HG03432 (cell line): ENCODE data around the gene NFIB.

Experiments
- ATAC-seq: cut with Tn5 transposase; IDR thresholded peaks from one replicate; pipeline ENCODE4 v1.9.1; 2021; ENCODE audit warnings: mild to moderate bottlenecking, moderate library complexity; ENCODE audit not compliant: unreplicated experiment

NFIB gene

DNA sequence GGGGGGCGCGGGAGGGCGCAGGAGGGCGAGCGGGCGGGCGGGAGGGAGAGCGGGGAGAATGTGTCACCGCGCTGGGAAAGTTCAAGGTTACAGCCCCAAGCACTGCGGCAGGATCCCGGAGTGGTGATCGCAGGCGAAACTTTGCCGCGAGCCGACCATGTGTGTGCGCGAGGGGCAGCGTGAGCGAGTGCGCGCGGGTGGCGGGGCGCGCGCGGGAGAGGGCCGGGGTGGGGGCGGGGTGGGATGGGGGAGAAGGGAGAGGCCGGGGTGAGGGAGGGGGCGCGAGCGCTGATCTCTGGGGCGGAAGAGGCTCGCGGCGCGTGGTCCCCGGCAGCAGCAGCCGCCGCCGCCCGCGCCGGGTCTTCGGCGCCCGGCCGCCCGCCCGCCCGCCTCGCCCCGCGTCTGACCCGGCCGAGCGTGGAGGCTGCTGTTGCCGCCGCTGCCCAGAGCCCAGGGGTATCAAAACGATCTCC is at the start of gene NFIB:
NFIB (minus strand) TSS at position 191 of the 473 bp plus-strand sequence. CDS start 630 bp downstream, outside the sequence.
- no peak for ATAC-seq

DNA sequence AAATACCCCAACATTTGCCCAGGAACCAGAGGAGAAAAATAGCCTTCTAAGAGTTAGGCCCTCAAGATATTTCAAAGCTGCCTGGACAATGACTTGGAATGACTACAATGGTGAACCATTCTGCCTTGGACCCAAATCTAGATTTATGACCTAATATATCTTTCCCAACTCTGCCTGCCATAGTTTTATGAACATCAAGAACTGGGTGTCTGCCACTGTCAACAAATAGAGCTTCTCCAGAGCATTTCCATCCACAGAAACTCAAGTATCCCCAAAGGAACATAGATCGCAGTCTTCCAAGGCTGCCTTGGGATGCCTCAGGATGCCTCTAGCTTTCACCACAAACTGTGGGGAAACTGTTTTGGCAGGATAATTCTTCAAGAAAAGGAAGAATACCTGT is 48.2 kb upstream of the NFIB start:
- no peak for ATAC-seq

DNA sequence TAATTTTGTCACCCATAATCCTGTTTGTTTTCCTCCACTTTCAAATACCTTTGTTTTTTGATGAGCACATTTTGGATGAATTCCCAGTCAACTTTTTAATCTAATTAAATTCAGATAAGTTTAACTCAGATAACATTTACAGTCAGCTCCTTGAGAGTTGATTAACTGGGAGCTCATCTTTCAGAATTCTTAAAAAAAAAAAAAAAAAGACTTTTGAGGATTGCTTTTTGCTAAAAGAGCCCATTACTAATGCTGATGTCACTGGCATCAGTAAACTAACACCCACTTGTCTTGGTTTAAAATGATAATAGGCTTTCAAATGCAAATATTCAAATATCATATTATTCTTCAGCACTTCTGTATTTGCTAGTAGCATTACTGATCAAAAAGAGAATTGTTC is 47.1 kb upstream of the NFIB start:
- ATAC-seq: no peak

DNA sequence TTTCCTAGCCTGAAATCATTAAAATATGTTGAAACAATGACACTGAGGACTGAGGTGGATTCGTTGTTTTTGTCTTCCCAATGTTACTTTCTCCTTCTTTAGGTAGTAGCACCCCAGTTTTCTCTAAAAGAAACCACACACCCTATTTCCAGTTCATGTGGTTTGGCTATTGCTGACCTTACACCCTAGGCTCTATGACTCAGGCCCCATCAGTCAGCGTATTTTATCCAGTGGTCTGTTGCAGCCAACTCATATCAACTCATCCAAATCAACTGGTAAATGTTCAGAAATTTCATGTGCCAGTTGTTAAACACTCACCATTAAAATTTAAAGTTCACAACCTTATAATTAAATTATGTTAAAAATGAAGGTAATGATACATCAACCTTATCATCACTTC is 44.6 kb upstream of the NFIB start:
- ATAC-seq: no peak

DNA sequence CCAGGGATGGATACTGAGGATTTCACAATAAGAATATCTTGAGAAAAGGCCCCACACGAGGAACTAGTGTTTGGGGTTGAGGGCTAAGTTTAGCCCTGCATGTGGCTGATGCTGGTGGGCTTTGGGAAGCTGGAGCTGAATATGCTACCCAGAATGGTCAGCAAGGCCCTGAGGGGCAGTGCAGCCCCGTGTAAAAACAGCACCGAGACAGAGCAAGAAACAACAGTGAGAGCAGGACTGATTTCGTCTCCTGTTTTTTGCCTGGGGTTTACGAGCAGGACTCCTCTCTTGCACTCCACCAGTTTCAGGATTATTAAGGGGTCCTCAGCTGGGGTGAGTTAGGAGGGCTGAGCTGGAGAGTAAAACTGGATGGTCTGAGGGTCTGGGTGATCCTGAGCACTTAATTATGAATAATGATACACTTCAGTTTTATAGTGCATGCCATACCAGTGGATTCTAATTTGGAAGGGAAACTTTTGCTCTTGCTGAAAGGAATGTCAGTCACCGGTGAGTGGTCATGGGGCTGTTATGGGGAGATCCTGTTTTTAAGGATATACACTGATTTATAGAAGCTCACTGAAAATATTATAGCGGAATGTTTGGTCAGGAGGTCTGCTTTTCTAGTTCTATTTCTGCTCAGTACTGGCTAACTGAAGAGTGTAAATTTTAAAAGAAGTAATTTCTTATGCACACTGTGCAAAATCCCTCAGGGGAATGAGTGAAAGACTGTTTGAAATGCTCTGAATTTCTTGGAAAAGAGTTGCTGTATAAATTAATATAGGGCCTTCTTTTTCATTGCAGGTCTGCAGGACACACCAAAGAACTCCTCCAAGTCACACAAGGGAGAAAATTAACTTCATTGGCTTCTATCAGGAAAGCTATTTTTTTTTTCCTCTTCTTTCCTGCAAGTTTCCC is 42.7 kb upstream of the NFIB start:
- ATAC-seq: no peak

DNA sequence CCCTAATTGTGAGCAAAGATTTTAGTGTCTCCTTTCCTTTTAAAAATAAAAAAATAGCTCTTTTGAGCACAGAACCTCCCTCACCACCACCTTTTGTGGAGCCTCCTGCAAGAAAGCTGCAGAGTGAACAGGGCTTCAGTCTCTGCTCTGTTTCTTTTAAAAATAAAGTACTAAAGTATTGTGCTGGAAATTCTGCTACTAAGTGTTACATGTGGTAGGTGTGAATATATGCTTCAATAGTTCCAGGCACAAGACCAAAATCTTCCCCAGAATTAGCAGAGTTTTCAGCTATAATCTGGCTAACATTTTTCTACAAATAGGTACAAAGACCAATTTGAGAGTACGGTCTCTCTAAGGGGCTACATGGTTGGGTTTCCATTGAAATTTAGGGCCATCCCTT is 40.3 kb upstream of the NFIB start:
- no peak for ATAC-seq

DNA sequence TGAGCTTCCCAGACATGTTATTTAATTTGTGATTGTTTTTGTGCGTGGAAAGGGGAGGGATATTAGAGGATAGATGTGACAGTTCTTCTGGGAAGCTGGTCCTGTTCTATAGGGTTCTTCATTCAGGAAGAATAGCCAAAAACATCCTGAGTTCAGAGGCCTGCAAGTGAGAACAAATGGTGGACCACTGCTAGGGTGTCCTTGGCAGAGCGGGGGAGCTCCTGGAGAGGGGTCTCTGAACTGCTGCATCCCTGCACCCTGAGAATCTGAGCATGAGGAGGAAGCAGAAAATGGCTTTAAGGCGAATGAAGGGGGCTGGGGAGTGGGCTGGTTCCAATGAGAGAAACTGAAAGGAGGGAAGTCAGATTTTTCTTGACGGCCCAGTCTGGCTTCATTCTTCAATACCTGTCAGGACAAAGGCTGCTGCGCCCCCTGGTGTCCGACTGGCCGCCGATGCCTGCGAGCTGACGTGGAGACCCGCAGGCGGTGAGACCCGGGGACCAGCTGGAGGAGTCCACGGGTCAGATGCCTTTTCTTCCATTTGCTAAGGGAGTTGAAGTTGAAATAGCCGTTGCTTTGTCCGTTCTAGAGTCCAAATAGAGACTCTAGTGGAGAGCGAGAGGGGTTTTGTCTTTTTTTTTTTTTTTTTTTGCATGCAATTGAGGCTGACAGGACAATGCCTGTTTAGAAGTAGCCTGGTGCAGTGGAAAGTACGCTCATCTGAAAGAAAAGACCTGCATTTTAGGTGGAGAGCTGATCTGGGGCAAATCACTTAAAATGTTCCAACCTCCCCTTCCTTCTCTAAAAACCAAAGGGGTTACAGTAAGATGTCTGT is 39.5 kb upstream of the NFIB start:
- peak; percentile 89 for ATAC-seq

DNA sequence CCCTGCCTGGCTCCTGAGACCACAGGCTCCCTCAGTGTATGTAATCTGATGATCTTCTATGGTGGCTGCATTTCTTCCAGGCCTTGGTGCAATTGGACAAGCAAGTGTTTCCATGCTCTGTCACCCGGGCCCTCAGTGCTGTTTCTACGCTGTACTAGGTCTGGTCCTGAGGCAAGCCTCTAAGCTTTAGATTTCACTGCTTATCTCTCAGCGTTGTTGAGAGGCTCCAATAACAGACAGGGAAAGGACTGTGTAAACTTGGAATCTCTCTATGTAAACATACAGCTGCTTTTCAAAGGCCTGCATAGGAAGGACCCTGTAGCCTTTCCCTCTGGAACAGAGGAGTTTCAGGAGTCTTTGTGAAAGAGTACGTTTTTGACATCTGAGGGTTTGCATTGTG is 38.6 kb upstream of the NFIB start:
- ATAC-seq: no peak

DNA sequence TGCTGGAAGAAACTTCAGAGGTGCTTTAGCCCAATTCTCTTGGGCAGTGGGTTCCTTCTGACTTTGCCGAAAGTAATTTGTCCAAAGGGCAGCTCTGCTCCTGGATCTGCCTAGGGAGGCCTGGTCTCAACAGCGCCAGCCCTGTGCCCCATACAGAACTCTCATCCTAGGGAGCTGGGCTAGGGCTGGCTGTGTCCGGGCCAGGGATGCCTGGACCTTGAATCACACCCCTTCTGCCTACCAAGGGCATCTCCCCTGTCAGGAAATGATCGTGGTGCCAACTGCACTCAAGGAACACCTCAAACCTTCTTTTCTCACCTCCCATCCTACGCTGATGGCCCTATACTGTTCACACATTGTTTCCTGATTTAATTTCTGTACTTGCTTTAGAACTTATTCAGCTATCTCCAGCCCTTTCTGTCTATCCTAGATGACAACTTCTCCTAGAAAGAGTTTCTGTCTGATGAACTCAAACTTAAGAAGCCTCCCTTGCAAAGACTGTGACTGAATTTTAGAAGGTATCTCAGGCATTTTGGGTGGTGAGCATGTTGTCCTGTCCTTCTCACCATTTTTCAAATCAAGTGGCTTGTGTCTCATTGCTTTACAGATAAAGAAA is 37.4 kb upstream of the NFIB start:
- no peak for ATAC-seq

DNA sequence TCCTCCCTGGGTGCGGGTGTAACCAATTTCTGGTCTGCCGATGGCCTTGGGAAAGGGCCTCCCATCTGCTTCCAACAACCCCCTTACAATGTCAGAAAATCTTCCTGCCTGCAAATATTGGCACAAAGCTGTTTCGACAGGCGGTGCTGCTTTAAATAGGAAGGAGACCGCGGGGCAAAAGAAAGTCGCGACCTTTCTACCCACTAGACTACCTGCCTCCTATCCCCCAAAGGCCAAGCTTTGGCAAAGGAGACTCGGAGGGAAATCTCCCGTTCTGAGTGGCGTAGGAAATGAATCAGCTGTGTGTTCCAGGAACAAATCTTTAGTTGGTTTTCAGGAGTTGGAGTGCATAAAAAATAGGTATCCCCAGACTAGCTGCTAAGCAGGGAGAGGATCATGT is 36.8 kb upstream of the NFIB start:
- ATAC-seq: no peak

DNA sequence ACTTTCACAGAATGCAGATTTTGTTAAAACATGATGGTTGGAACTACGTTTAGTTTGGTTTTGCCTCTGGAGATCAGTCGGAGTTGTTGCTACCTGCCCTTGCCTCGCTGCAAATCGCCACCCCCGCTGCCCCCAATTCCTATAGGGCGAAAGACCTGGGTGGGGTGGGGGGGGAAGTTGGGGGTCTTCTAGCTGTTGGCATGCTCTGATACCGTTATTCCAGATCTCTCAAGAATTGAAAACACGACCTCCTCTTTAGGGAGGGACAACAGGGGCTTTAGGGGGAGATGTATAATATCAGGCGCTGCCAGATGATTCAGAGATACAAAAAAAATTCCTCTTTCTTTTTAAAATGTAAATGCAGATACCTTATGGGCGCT is 36.4 kb upstream of the NFIB start:
- ATAC-seq: no peak

DNA sequence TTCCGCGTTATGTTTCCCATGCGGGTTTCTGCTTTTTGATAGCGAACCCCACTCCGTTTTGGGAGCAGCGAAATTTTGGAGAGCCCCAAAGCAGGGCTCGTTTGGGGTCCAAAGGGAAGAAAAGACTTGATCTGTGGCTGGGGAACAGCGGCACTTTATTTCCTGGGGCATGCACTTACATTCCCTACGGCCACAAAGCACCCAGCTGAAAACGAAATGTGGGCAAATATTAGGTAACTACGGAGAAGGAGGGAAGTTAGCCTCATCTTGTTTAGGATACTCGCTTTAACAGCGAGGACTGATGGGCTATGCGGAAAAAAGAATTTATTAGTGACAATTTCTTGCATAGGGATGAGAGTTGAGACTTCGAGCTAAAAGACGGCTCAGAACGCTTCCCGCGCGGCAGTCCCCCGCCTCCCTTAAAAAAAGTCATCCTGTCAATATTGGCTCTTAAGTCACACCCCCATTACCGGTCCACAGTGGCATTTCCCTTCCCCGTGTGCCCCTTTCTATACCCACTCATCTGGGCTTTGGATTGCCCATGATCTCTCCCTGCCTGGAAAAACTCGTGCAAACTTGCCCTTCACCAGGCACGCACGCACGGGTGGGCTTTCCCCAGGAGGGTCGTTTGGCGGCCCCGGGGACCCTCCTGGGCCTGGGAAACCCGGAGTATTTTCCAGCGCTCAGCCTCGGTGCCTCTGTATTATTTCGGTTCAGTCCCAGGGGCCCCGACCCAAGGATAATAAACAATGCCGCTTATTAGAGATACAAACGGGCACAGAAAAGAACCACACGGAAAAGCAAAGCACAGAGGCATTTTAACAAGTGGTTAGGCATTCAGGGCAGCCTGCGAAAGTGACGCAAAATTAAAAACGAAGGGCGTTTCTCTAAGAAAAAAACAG is 35.8 kb upstream of the NFIB start:
- no peak for ATAC-seq

DNA sequence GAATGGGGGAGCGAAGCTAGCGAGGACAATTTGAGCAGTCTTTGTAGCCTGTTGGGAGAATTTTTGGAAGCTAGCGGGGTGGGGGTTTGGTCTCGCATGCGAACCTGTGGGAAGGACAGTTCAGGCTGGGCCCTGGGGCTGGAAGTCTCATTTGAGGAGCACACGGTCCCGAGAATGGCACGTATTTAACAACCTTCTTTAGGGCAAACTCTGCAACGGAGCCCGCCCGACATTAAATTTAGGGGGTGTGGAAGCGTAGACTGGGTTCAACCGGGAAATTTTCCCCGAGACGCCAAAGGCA is 35.2 kb upstream of the NFIB start:
- no peak for ATAC-seq

DNA sequence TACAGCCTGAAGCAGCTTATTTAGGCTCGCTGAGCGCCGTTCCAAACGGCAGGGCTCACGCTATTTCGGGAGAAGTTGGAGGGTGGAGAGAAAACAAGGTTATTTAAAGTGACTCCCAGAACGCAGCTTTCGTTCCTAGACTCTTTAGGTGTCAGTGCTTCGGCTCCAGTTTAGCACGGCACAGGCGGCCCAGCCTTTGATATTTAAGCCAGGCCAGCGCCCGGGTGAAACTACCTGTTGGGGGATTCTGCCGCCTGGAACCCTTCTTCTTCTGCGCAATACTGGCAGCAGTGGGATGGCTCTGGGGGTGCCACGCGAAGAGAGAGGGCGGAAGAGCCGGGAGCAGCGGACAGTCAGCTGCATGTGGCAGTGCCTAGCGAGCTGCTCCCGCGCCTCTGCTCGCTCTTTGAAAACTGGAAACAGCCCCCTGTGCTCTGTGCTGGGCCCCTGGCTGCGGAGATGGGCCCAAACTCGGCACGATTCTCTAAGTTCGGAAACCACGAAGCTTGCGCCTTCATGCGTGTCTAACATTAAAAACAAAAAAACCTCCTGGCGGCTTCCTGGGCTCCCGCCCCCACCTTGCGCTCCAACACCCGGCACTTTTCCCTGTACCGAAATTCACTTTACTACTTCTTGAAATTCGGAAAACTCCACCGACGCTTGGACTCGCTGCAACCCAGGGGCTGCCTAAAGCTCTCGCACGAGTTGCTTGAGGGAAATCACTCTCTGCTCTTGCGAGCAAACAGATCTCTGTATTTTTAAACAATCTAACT is 34.6 kb upstream of the NFIB start:
- ATAC-seq: no peak

DNA sequence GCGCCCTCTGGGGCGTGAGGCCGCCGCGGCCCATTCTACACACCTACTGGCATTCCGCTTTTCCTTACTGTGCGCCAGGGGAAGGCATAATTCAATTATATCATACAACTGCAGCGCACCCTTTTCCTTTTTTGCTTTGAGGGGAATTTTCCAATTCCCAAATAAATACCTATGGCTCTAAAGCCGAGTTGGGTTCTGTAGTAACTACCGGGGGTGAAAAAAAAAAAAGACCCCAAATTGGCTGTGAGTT is 34.1 kb upstream of the NFIB start:
- no peak for ATAC-seq

DNA sequence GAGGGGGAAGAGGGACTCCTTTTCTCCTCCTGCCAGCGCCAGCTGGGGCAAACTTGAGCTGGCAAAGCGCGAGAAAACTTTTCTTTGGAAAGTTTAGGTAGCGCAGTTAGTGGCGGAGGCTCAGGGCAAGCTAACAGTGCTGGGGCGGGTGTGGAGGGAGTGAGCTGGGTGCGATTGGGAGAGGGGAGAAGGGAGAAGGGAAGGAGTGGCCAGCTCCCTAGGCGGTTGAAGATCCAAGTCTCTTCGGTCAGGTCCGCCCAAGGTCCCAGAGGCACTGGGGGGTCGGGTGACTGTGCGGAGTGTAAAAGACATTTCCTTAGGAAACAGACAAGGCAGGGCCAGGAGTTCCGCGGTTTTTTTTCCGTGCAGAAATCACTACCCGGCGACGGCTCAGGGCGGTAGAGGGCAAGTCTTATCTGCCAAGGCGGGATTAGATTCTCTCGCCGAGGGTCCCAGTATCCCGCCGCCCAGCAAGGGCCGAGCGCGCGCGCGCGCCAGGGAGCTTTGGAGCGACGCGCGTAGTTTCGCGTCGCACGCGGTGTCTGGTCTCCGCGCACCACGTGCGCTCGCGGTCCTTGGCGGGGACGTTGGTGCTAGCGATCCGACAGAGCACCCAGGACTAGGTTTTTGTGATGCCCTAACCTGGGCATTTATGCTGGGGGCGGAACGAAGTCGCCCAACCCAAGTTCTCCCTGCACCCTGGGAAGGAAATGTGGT is 33.6 kb upstream of the NFIB start:
- ATAC-seq: no peak

DNA sequence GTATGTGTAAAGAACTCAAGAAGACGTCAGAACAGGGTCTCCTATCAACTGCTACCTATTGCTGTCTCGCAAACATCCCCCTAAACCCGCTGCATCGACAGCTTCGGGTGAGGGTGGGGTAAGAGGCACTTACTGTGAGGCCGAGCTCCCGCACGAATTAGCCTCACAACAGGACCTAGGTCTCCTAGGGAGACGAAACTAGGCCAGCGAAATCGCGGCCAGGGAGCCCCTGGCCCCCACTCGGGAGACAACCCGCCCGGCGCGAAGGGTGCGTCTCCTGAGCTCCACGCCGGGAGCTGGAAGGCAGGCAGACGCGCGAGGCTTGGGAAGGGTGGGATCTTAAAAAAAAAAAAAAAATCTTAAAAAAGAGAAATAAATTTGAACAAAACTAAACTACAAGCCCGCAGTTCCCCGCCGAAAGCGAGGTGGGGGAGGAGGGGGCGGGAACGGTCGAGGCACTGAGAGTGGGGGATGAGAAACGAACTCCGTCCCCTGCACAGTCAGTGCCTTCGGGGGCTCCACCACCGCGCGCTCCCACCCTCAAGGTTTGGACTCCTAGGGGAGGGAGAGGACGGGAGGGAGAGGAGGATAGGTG is 33.0 kb upstream of the NFIB start:
- no peak for ATAC-seq

DNA sequence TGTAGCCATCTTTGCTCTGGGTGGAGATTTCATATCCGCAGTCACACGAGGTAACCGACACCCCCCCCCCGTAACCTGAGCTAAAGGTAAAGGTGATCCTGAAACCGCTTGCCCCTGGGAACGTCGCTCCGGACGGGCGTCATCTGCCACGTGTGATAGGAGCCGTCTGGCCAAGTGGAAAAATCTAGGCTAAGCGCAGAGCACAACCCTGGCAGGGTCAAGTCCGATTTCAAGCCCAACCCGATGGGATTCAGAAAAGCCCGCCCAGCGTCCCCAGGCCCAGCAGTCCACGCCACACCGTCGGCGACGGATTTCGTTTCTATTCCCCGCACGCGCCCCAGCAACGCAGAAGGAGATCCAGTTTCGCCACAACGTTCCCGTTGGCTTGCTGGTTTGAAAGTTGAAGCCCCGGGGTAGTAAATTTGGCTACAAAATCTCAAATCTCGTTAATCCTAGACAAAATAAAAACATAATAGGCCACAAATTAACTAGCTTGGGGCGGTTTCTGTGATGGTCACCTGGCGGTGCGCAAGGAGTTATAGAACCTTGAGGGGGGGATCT is 32.4 kb upstream of the NFIB start:
- no peak for ATAC-seq
